Stimulated activated CD8-positive, alpha-beta memory T cell treated with anti-CD3 and anti-CD28 coated beads, Interleukin-15, amount 100 ng/mL, for 1 hour (primary cell): ENCODE data around the gene ATP8A2.
A peak's percentile ranks its signal among the peaks of the same experiment; 100 is the strongest.

Experiments
- DNase-seq: peaks from one replicate; pipeline ENCODE4 v3.0.0-alpha.2; 2020; ENCODE audit warnings: low read depth

ATP8A2 gene

GRCh38 chr13:25848812-25849745 is 477.3 kb downstream of the ATP8A2 start:
- no peak for DNase-seq

GRCh38 chr13:25857830-25858229 is 486.1 kb downstream of the ATP8A2 start:
- DNase-seq: no peak

- no peak for DNase-seq
Observed at GRCh38 chr13:25859528-25859927, 487.8 kb downstream of the ATP8A2 start.

- DNase-seq: no peak
Observed at GRCh38 chr13:25860265-25860664, 488.5 kb downstream of the ATP8A2 start.

- DNase-seq: no peak
Observed at GRCh38 chr13:25860862-25861261, 489.1 kb downstream of the ATP8A2 start.

- no peak for DNase-seq
Observed at GRCh38 chr13:25862156-25862555, 490.4 kb downstream of the ATP8A2 start.

GRCh38 chr13:25864116-25864515 is 492.3 kb downstream of the ATP8A2 start:
- no peak for DNase-seq

- no peak for DNase-seq
Observed at GRCh38 chr13:25864936-25865335, 493.2 kb downstream of the ATP8A2 start.

- no peak for DNase-seq
Observed at GRCh38 chr13:25865391-25865790, 493.6 kb downstream of the ATP8A2 start.

- no peak for DNase-seq
Observed at GRCh38 chr13:25867038-25867437, 495.3 kb downstream of the ATP8A2 start.

- no peak for DNase-seq
Observed at GRCh38 chr13:25868490-25868889, 496.7 kb downstream of the ATP8A2 start.

- no peak for DNase-seq
Observed at GRCh38 chr13:25869941-25870340, 498.2 kb downstream of the ATP8A2 start.

GRCh38 chr13:25871389-25872125 is 499.8 kb downstream of the ATP8A2 start:
- DNase-seq: no peak

GRCh38 chr13:25872481-25873241 is 500.9 kb downstream of the ATP8A2 start:
- no peak for DNase-seq

- DNase-seq: no peak
Observed at GRCh38 chr13:25873242-25873612, 501.5 kb downstream of the ATP8A2 start.

- DNase-seq: no peak
Observed at GRCh38 chr13:25874064-25874737, 502.4 kb downstream of the ATP8A2 start.

- peak; percentile 20 for DNase-seq
Observed at GRCh38 chr13:25874907-25875306, 503.1 kb downstream of the ATP8A2 start.

- DNase-seq: no peak
Observed at GRCh38 chr13:25876247-25876646, 504.5 kb downstream of the ATP8A2 start.

- no peak for DNase-seq
Observed at GRCh38 chr13:25879466-25879865, 507.7 kb downstream of the ATP8A2 start.

- DNase-seq: no peak
Observed at GRCh38 chr13:25881136-25881926, 509.6 kb downstream of the ATP8A2 start.

- DNase-seq: no peak
Observed at GRCh38 chr13:25881971-25882451, 510.2 kb downstream of the ATP8A2 start.
